ENCODE data around the gene CARD11. TPM values are rescaled to one million over a fixed set of nuclear protein-coding genes. Genes with fewer than 3 reads are reported as not detected.

CARD11 gene
- total RNA-seq, 1 donor: under 0.01 TPM

DNA sequence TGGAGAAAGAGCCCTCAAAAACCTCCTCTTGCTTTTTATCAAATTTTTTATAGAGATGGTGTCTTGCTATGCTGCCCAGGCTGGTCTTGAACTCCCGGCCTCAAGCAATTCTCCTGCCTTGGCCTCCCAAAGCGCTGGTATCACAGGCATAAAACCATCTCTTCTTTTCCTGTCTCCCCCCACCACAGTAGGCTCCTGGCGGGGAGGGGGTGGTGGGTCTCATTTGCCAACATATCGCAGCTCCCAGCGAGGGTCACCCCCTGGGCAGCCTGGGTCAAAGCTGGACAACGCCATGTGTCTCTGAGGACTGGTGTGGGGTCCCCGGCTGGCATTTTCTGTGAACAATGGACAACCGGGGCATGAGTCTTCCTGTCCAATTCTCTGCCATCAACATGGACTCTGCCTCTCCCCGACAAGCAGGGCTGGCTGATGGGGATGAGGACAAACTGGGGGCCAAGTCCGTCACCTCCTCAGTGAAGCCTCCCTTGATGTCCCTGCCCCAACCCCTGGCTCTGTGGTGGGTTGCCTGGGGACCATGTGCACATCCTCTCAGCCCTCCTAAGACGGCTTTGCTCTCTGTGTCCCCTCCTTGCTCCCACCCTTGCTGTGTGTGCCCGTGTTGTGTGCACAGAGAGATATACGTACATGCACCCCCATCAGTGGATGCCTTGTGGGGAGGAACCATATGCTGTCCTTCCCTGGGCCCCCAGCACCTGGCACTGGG lies 113.2 kb downstream of the CARD11 start:
- no peak for DNase-seq (ENCODE audit: low read depth)
- no peak overlapping the region for H3K4me3 ChIP-seq (ENCODE audit: low read depth, low read length)
- TF ChIP-seq, protein P1, sequence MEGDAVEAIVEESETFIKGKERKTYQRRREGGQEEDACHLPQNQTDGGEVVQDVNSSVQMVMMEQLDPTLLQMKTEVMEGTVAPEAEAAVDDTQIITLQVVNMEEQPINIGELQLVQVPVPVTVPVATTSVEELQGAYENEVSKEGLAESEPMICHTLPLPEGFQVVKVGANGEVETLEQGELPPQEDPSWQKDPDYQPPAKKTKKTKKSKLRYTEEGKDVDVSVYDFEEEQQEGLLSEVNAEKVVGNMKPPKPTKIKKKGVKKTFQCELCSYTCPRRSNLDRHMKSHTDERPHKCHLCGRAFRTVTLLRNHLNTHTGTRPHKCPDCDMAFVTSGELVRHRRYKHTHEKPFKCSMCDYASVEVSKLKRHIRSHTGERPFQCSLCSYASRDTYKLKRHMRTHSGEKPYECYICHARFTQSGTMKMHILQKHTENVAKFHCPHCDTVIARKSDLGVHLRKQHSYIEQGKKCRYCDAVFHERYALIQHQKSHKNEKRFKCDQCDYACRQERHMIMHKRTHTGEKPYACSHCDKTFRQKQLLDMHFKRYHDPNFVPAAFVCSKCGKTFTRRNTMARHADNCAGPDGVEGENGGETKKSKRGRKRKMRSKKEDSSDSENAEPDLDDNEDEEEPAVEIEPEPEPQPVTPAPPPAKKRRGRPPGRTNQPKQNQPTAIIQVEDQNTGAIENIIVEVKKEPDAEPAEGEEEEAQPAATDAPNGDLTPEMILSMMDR (IDR thresholded peaks at IDR 0.05; ENCODE audit: insufficient read depth, low read length): no peak

- TF ChIP-seq, protein P1 (IDR thresholded peaks at IDR 0.05; ENCODE audit: insufficient read depth, low read length): no peak
- no peak overlapping the region for H3K4me3 ChIP-seq (ENCODE audit: low read depth, low read length)
- DNase-seq (ENCODE audit: low read depth): no peak
Measured at GRCh38 chr7:2929321-2930201, 114.1 kb downstream of the CARD11 start.

GRCh38 chr7:2928613-2929311 lies 114.9 kb downstream of the CARD11 start:
- DNase-seq (ENCODE audit: low read depth): no peak
- TF ChIP-seq, protein P1 (IDR thresholded peaks at IDR 0.05; ENCODE audit: insufficient read depth, low read length): no peak
- H3K4me3 ChIP-seq (ENCODE audit: low read depth, low read length): no peak overlapping the region

GRCh38 chr7:2928256-2928612 lies 115.4 kb downstream of the CARD11 start:
- TF ChIP-seq, protein P1 (IDR thresholded peaks at IDR 0.05; ENCODE audit: insufficient read depth, low read length): no peak
- DNase-seq (ENCODE audit: low read depth): no peak
- no peak overlapping the region for H3K4me3 ChIP-seq (ENCODE audit: low read depth, low read length)

DNA sequence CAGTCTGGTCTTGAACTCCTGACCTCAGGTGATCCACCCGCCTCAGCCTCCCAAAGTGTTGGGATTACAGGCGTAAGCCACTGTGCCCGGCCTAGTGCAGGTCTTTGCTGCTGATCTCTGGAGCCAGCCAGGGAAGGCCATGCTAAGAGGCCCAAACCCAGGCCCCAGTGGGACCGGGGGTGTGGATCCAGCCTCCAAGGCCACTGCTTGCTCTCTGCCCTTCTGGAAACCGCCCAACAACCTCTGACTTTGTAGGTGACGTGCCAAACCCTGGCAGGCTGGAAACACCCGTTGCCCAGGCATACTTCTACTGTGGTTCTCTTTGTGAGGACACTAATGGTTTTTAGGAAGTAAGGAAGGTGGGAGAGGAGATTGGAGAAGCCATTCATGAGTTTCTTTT lies 116.1 kb downstream of the CARD11 start:
- no peak for DNase-seq (ENCODE audit: low read depth)
- TF ChIP-seq, protein P1 (IDR thresholded peaks at IDR 0.05; ENCODE audit: insufficient read depth, low read length): no peak
- H3K4me3 ChIP-seq (ENCODE audit: low read depth, low read length): no peak overlapping the region

GRCh38 chr7:2926896-2927405 lies 116.7 kb downstream of the CARD11 start:
- TF ChIP-seq, protein P1 (IDR thresholded peaks at IDR 0.05; ENCODE audit: insufficient read depth, low read length): no peak
- DNase-seq (ENCODE audit: low read depth): no peak
- H3K4me3 ChIP-seq (ENCODE audit: low read depth, low read length): no peak overlapping the region
